Gastrocnemius medialis (tissue), 4 donors: ENCODE results near the gene ZFP36.

Source experiments
- POLR2A ChIP-seq, 2 donors: fragments of 450-650 bp; IDR thresholded peaks; one replicate each; pipeline ENCODE4 v1.6.1; 2017; ENCODE audit warnings: antibody characterized with exemption in 2 of 2, mild to moderate bottlenecking in 2 of 2, moderate library complexity in 2 of 2
- TF ChIP-seq, protein P1 (sequence below), 5 experiments: fragments of 450-650 bp in 3 of 5; fragments of 200-600 bp in 2 of 5; sonication (generic) in 2 of 5; IDR thresholded peaks in 4 of 5; conservative IDR thresholded peaks in 1 of 5; 1 replicate in 4 of 5; 2 replicates in 1 of 5; pipeline ENCODE4 v1.5.1; 2016 to 2019; ENCODE audit warnings: antibody characterized with exemption in 5 of 5, mild to moderate bottlenecking in 3 of 5, moderate library complexity in 3 of 5

GRCh38 chr19:39405958-39406655 is 540 bp upstream of the ZFP36 start:
- TF ChIP-seq, protein P1, sequence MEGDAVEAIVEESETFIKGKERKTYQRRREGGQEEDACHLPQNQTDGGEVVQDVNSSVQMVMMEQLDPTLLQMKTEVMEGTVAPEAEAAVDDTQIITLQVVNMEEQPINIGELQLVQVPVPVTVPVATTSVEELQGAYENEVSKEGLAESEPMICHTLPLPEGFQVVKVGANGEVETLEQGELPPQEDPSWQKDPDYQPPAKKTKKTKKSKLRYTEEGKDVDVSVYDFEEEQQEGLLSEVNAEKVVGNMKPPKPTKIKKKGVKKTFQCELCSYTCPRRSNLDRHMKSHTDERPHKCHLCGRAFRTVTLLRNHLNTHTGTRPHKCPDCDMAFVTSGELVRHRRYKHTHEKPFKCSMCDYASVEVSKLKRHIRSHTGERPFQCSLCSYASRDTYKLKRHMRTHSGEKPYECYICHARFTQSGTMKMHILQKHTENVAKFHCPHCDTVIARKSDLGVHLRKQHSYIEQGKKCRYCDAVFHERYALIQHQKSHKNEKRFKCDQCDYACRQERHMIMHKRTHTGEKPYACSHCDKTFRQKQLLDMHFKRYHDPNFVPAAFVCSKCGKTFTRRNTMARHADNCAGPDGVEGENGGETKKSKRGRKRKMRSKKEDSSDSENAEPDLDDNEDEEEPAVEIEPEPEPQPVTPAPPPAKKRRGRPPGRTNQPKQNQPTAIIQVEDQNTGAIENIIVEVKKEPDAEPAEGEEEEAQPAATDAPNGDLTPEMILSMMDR (IDR thresholded peaks at IDR 0.05 in 4 of 5, conservative IDR thresholded peaks at IDR 0.05 in 1 of 5) = no peak
- no peak for TF ChIP-seq POLR2A (IDR thresholded peaks at IDR 0.05)
